CD14-positive monocyte (primary cell): ENCODE measurements around the gene PDE6G. TPM values are rescaled to one million over a fixed set of nuclear protein-coding genes. Genes with fewer than 3 reads are reported as not detected.
"Not testable (repeated sequence)": the region's sequence is repeated elsewhere in the genome, so short reads cannot be mapped to it uniquely, and the experiment has no call there.

Source experiments
- DNase-seq, 3 donors: peaks; one replicate each; pipeline ENCODE4 v3.0.0-alpha.2; 2011 to 2022
- H2AFZ ChIP-seq: 2 replicates; pipeline ENCODE4 v1.6.0; 2012; ENCODE audit warnings: mild to moderate bottlenecking, low read depth, low read length, inconsistent platforms; ENCODE audit not compliant: insufficient read depth, poor library complexity, severe bottlenecking
- H3K27ac ChIP-seq, 2 donors: 1 replicate in 1 of 2; 2 replicates in 1 of 2; pipeline ENCODE4 v1.5.1; 2012 to 2013; ENCODE audit warnings: low read length in 2 of 2, control low read depth in 1 of 2, inconsistent platforms in 1 of 2, low read depth in 1 of 2, mild to moderate bottlenecking in 1 of 2
- H3K27me3 ChIP-seq, 2 donors: one replicate each; pipeline versions ENCODE4 v1.6.0 to v1.6.1; 2011 to 2013; ENCODE audit warnings: low read length in 2 of 2; ENCODE audit not compliant: control insufficient read depth in 2 of 2, insufficient read depth in 2 of 2
- H3K36me3 ChIP-seq, 2 donors: replicated peaks in 1 of 2; 1 replicate in 1 of 2; 2 replicates in 1 of 2; pipeline versions ENCODE4 v1.5.1 to v1.6.1; 2012 to 2013; ENCODE audit warnings: low read length in 2 of 2, control low read depth in 1 of 2, inconsistent platforms in 1 of 2, mild to moderate bottlenecking in 1 of 2; ENCODE audit not compliant: insufficient read depth in 2 of 2, control insufficient read depth in 1 of 2
- H3K4me1 ChIP-seq, 2 donors: 1 replicate in 1 of 2; 2 replicates in 1 of 2; pipeline versions ENCODE4 v1.5.1 to v1.6.1; 2012 to 2013; ENCODE audit warnings: low read length in 2 of 2, control low read depth in 1 of 2, inconsistent platforms in 1 of 2, mild to moderate bottlenecking in 1 of 2, moderate library complexity in 1 of 2; ENCODE audit not compliant: insufficient read depth in 2 of 2, control insufficient read depth in 1 of 2
- H3K4me2 ChIP-seq: replicated peaks from 2 replicates; pipeline ENCODE3; 2012; ENCODE audit warnings: low read length, moderate library complexity, mild to moderate bottlenecking; ENCODE audit not compliant: poor library complexity, severe bottlenecking; ENCODE audit errors: extremely low read depth
- H3K4me3 ChIP-seq, 3 experiments: fragments of 200-600 bp in 1 of 3; sonication (generic) in 1 of 3; replicated peaks in 1 of 3; 1 replicate in 2 of 3; 2 replicates in 1 of 3; pipeline ENCODE4 v1.5.1; 2011 to 2013; ENCODE audit warnings: low read length in 3 of 3, mild to moderate bottlenecking in 3 of 3, control low read depth in 2 of 3, low read depth in 2 of 3, inconsistent platforms in 1 of 3, moderate library complexity in 1 of 3
- H3K79me2 ChIP-seq: 2 replicates; pipeline ENCODE4 v1.6.0; 2012; ENCODE audit warnings: mild to moderate bottlenecking, control low read depth, inconsistent platforms, low read length, moderate library complexity; ENCODE audit not compliant: insufficient read depth
- H3K9ac ChIP-seq: 2 replicates; pipeline ENCODE4 v1.6.0; 2017; ENCODE audit warnings: low read length, mild to moderate bottlenecking; ENCODE audit not compliant: insufficient read depth, poor library complexity, severe bottlenecking
- H3K9me3 ChIP-seq, 2 donors: replicated peaks in 1 of 2; 1 replicate in 1 of 2; 2 replicates in 1 of 2; pipeline versions ENCODE4 v1.5.1 to v1.6.1; 2012 to 2013; ENCODE audit warnings: low read length in 2 of 2, control low read depth in 1 of 2; ENCODE audit not compliant: control insufficient read depth in 1 of 2, insufficient read depth in 1 of 2
- H4K20me1 ChIP-seq: 2 replicates; pipeline ENCODE4 v1.6.0; 2012; ENCODE audit warnings: mild to moderate bottlenecking, low read length, control low read depth, moderate library complexity; ENCODE audit not compliant: insufficient read depth
- H3K27ac Mint-ChIP-seq, 7 donors: one replicate each; pipeline ENCODE4 v1.8.0; 2020; ENCODE audit warnings: mild to moderate bottlenecking in 7 of 7, mixed read lengths in 7 of 7, moderate library complexity in 6 of 7, inconsistent platforms in 2 of 7
- H3K27me3 Mint-ChIP-seq, 3 donors: one replicate each; pipeline ENCODE4 v1.8.0; 2021 to 2022; ENCODE audit warnings: low read depth in 3 of 3, mild to moderate bottlenecking in 3 of 3, mixed read lengths in 3 of 3, moderate library complexity in 3 of 3, inconsistent platforms in 1 of 3
- H3K36me3 Mint-ChIP-seq, 2 donors: one replicate each; pipeline ENCODE4 v1.8.0; 2020; ENCODE audit warnings: mixed read lengths in 2 of 2, inconsistent platforms in 1 of 2, mild to moderate bottlenecking in 1 of 2
- H3K4me1 Mint-ChIP-seq: one replicate; pipeline ENCODE4 v1.8.0; 2020; ENCODE audit warnings: mild to moderate bottlenecking, mixed read lengths
- H3K4me3 Mint-ChIP-seq, 2 donors: one replicate each; pipeline ENCODE4 v1.8.0; 2020; ENCODE audit warnings: mild to moderate bottlenecking in 2 of 2, mixed read lengths in 2 of 2, moderate library complexity in 1 of 2
- H3K9me3 Mint-ChIP-seq, 7 donors: one replicate each; pipeline ENCODE4 v1.8.0; 2020 to 2022; ENCODE audit warnings: mixed read lengths in 7 of 7, mild to moderate bottlenecking in 6 of 7, moderate library complexity in 6 of 7, inconsistent platforms in 2 of 7
- CTCF ChIP-seq: fragments of 200-600 bp; IDR thresholded peaks from one replicate; pipeline ENCODE4 v1.8.0; 2022; ENCODE audit warnings: antibody characterized with exemption, mild to moderate bottlenecking
- WGBS: methylation state at CpG from one replicate; pipeline ENCODE4 v1.1.5; 2013; ENCODE audit warnings: missing lambda C conversion rate; ENCODE audit not compliant: insufficient coverage; 5-methylcytosine and 5-hydroxymethylcytosine counted together
- intact Hi-C, 2 donors: fragments of 100-400 bp; cut with micrococcal nuclease; formaldehyde crosslinking; loops; one replicate each; pipeline versions ENCODE4 v1.15.0 to v1.15.1; 2023
- polyA plus RNA-seq, 3 donors: library from polyadenylated mRNA; depleted of rRNA in 1 of 3; unstranded in 2 of 3; stranded (reverse) in 1 of 3; fragments of 300-500 nt in 2 of 3; fragments of >200 nt in 1 of 3; fragmentation: Illumina TruSeq in 2 of 3; gene quantifications; 1 replicate in 2 of 3; 2 replicates in 1 of 3; pipeline ENCODE4 v1.2.3, GENCODE V29; 2012 to 2021

The PDE6G gene
- polyA plus RNA-seq, 3 donors: 8.9 to 12.0 (median 11.5) TPM

GRCh38 chr17:81675515-81676221, 19.3 kb upstream of the PDE6G start:
- peak overlapping the region in 1 of 7 donors; percentile 55 for H3K27ac Mint-ChIP-seq
- peaks cover 37 to 49% of the 10 kb centered on the region in 2 donors for H3K36me3 ChIP-seq

More at GRCh38 chr17:81675515-81676221, 19.3 kb upstream of the PDE6G start:
- H4K20me1 ChIP-seq, H3K4me3 ChIP-seq, H3K27me3 Mint-ChIP-seq, H2AFZ ChIP-seq, H3K4me3 Mint-ChIP-seq, H3K9me3 ChIP-seq, H3K79me2 ChIP-seq, H3K9ac ChIP-seq, intact Hi-C loops, H3K4me1 Mint-ChIP-seq, H3K4me1 ChIP-seq, H3K27ac ChIP-seq, H3K9me3 Mint-ChIP-seq, H3K4me2 ChIP-seq, H3K27me3 ChIP-seq: not testable (repeated sequence)
- DNase-seq: peak in 1 of 3 donors; percentile 7
- peaks cover 27 to 50% of the 10 kb centered on the region in 2 donors for H3K36me3 Mint-ChIP-seq
- TF ChIP-seq CTCF: peak; percentile 82
- WGBS: 67% methylated on average over 3 of the region's 18 CpGs
